NCI-H446 treated with DMSO at 0.1 percent for 48 hours (cell line): ENCODE measurements around the gene CACNA1A.
"Not testable (repeated sequence)": the region's sequence is repeated elsewhere in the genome, so short reads cannot be mapped to it uniquely, and the experiment has no call there.

ENCODE experiments used
- DNase-seq: peaks from one replicate; lab custom pipeline; 2025; lab: John Stamatoyannopoulos, UW

Gene CACNA1A

DNA sequence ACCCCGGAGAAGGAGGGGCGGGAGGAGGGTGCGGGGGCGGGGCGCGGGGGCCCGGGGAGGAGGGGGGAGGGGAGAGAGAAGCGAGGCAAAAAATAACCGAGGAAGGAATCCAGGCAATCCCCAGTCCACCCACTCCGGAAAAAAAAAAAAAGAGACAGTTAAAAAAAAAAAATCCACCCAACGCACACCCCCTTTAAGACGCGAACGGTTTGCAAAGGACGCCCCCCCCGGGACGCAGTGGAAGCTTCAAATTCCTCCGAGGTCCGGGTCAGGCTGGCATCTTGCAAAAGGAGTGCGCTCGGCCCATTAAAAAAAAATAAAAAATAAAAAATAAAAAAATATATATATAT is at the start of gene CACNA1A:
Gene CACNA1A (minus strand): TSS at position 9 of the 350 bp plus-strand sequence. CDS start 255 bp downstream, outside the sequence.
- DNase-seq, result no peak

DNA sequence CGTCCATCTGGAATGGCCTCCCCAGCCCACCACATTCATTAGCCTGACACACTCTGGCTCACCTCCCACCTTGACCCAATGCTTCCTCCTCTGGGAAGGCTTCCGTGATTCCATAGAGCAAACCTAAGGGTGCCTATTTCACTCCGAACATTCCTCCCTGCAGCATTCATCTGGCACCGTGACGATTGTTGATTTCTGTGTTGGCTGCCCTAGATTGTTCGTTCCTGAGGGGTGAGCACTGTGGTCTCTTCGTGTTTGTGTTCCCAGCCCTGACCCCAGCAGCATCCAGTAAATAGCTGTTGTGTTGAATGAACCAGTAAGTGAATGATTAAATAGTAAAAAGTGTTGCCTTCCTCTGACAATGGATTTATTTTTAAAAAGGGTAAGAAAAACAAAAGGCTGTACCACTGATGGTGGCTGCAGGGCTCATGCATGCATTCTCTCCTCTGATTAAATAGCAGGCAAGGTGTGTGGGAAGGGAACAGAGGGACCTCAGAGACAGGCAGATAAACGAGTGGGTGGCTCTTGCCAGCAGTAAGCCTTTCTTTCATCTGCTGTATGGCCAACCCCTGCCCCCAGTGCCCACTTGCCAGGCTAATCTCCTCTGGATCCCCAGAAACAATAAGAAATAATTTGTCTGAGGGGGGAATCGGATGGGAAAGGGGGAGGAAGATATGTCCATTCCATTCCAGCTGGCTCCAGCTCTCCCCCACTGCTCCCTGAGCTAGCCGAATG is 48.4 kb upstream of the CACNA1A start:
- DNase-seq, result no peak

DNA sequence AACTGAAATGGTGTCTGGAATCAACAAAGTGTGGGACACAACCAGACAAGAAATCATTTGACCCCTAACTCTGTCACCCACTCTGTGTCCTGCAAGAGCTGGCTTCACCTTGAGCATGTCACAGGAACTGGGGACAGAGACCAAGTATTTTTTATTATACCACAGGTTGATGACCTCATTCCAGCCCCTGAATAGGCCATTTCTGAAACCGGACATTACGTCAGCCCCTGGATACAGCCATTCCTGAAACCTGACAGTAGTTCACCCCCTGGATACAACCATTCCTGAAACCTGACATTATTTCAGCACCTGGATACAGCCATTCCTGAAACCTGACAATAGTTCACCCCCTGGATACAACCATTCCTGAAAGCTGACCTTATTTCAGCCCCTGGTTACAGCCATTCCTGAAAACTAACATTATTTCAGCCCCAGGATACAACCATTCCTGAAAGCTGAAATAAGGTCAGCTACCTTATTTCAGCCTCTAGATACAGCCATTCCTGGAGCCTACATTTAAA is 47.7 kb upstream of the CACNA1A start:
- no peak for DNase-seq

DNA sequence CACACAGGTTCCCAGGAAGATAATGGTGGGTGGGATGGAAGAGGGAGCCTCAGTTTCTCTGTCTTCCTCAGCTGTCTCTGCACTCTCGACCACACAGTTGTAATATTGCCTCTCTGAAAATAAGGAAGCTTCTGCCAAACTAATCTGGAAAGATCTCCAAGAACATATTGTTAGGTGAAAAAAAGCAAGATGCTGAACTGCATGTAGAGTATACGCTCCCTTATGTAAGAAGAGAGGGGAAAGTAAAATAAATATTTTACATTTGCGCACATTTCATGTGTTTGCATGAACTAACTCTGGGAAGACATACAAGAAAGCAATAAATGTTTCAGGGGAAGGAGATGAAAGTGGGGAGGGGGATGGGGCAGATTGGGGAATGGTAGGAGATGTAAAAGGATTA is 41.9 kb upstream of the CACNA1A start:
- no peak for DNase-seq

DNA sequence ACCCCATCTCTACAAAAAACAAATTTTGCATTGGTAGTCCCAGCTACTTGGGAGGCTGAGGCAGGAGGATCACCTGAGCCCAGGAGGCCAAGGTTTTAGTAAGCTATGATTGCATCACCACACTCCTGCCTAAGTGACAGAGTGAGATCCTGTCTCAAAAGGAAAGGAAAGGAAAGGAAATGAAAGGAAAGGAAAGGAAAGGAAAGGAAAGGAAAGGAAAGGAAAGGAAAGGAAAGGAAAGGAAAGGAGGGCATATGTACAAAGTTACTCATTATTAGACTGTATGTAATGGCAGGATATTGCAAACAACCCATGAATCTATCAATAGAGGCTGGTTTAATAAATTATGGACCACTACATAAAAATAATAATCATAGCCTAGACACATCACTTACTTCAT is 40.8 kb upstream of the CACNA1A start:
- no peak for DNase-seq

DNA sequence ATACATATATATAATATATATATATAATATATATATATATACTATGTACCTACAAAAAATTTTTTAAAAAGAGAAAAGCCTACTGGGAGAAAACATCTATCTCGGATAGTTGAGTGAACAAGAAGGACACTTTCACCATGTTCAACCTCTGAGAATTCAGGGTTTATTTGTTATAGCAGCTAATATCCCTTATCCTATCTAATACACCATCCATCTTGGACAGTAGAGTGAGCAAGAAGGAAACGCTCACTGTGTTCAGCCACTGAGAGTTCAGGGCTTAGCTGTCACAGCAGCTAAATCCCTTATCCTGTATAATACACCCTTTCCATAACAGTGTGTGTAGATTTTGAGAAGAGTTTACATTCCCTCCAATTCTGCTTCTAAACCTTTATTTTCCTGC is 38.1 kb upstream of the CACNA1A start:
- DNase-seq, result no peak

DNA sequence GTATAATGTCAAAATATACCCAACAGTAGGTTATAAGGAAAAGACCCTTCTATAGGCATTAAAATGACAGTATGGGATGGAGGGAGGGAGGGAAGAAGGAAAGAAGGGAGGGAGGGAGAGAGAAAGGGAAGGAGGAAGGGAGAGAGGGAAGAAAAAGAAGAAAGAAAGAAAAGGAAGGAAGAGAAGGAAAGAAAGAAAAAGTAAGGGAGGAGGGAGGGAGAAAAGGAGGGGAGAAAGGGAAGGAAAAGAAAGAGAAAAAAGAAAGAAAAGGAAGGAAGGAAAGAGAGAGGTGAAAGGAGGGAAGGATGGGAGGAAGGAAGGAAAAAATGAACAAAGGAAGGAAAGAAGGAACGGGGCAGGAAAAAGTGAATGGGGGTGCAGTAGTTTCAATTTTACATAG is 35.3 kb upstream of the CACNA1A start:
- no peak for DNase-seq

DNA sequence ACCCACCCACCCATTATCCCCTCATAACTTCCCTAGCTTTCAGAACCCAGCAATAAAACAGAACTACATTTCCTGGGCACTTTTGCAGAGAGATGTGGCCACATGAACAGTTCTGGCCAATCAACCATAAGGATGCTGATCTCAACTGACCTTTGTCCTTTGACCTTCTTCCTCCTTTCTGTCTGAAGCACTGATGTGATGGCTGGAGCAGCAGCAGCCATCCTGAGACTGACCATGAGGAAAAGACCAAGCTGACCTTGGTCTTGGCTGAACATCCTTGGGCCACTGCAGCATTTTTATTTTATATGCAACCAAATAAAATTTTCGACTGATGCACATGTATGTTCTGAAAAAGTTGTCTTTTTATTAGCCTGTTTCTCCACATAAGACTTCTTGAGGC is 33.1 kb upstream of the CACNA1A start:
- DNase-seq, result no peak

DNA sequence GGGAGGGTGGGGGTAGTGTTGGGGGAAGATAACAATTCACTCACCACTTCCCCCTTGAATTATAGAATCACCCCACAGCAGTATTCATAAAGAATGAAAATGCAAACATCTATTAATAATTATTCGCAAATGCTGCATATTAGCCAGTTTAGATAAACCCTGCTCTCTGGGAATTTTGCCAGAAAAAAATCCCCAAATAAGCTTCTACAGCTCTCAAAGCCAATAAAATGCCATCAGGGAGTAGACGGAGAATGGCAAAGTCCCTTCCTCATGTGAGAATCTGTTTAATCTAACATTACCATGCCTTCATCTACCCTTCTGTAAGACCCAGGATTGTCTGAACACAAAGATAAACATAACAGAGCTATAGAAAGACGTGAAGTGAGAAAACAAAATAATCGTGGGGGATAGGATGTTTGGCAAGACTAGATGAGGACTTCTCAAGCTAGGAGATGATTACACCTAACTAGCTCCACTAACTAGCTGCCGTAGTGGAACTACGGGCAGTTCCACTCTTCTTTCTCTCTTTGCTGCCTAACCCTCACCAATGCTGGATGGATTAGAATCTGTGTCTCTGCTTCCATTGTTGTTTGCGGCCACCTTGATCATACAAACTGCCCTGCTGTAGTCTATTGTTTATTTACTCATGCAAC is 32.4 kb upstream of the CACNA1A start:
- no peak for DNase-seq

DNA sequence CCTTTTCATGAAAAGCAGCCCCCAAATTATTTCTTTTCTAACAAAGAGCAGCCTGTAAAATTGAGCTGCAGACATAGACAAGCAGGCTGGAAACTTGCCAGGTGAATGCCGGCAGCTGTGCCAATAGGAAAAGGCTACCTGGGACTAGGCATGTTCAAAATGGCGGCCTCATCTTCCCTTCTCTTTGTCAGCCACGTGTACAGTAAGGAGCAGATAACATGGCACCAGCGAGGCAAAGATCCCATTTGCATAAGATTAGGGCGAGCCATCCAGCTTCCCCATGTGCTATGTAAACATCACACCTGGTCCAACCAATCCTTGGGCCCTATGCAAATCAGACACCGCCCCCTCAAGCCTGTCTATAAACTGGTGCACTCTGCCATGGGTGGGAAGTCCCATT is 31.2 kb upstream of the CACNA1A start:
- no peak for DNase-seq

DNA sequence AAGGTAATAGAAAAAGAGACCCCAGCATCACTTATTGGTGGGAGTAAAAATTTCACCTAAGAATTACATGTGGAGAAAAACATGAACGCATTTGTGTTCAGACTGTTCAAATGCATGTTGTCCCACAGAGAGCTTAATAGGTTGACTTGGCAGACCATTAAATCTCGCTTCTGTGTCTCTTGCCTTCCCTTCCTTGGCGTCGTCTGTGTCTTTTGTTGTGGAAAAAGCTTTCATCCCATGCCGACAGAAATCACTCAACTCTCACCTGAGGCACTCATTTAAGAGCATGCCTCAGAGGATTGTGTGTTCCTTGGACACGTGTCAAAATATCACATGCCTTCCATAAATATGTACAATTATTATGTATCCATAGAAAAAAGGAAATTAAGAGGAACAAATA is 24.4 kb upstream of the CACNA1A start:
- DNase-seq, result no peak

DNA sequence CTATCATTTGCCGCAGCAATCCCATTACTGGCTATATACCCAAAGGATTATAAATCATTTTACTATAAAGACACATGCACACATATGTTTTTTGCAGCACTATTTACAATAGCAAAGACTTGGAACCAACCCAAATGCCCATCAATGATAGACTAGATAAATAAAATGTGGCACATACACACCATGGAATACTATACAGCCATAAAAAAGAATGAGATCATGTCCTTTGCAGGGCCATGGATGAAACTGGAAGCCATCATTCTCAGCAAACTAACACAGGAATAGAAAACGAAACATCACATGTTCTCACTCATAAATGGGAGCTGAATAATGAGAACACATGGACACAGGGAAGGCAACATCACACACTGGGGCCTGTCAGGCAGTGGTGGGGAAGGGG is 23.4 kb upstream of the CACNA1A start:
- not testable (repeated sequence) for DNase-seq

DNA sequence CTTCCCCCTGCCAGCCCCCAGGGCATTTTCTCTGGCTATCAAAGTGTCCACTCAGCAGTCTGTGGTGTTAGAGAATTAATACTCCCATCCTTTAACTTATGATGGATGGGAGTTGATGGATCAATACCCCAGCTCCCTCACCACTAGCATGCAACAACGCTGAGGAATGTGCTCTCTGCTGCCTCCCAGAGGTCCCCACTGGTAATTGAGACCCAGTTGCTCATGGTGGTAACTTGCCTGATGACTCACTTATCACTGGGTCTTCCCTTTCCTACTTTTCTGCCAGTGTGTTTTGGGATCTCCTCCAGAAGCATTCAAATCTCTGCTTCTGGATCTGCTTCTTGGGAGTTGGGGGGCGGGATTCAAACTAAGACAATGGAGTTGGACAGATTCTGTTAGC is 20.3 kb upstream of the CACNA1A start:
- no peak for DNase-seq

DNA sequence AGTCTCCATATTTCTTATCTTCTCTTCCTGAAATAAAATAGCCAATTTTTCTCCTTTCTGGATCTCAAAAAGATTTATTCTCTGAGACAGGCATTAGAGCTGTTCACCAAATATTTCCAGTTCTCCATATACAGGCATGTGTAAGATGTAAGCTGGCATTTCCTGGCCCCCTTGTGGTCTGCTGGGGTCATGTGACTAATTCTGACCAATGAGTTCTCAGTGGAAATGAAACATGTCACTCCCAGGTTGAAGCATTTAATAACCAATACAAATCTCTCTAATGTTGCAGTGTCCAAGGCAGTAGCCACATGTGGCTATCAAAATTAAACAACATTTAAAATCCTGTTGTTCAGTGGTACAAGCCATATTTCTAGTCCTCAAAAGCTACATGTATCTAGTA is 14.8 kb upstream of the CACNA1A start:
- DNase-seq, result no peak

DNA sequence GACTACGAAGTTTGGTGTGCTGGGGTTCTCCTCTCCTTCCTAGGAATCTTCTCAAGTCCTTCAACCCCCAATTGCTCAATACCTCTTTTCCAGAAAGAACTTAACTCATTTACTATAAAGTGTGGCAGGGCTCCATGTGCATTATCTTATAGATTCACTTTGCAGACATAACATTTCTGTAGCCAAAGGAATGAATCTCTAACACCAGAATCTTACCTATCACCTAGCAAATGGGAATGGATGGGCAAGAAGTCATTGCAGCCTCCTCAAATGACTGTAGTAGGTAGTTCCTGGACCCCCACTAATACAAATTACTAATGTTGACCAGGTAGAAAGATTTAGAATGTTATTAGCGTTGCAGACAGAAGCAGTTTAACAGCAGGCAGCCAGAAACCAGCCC is 5.7 kb upstream of the CACNA1A start:
- no peak for DNase-seq

DNA sequence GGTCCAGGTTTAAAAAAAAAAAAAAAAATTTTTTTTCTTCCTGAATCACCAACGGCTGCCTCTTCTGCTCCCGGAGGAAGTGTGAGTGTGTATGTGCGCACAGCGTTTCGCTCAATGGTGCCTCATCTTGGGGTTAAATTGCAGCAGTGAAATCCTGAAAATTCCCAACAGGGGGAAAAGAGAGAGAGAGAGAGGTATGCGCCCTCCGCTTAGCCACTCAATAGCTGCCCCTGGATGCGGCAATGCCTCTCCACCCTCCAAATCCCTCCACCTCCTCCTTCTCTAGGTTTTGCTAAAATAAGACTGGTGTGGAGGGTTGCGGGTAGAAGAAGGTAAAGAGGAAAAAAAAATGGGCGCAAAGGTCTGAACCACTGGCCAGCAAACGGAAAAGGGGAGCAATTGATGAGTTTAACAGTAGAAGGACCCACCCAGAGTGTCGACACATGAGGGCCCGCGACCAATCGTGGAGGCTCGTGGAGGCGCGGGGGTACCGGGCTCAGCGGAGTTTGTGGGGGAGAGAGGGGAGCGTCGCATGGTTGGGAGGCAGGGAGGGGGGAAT is 853 bp upstream of the CACNA1A start:
- DNase-seq, result no peak

DNA sequence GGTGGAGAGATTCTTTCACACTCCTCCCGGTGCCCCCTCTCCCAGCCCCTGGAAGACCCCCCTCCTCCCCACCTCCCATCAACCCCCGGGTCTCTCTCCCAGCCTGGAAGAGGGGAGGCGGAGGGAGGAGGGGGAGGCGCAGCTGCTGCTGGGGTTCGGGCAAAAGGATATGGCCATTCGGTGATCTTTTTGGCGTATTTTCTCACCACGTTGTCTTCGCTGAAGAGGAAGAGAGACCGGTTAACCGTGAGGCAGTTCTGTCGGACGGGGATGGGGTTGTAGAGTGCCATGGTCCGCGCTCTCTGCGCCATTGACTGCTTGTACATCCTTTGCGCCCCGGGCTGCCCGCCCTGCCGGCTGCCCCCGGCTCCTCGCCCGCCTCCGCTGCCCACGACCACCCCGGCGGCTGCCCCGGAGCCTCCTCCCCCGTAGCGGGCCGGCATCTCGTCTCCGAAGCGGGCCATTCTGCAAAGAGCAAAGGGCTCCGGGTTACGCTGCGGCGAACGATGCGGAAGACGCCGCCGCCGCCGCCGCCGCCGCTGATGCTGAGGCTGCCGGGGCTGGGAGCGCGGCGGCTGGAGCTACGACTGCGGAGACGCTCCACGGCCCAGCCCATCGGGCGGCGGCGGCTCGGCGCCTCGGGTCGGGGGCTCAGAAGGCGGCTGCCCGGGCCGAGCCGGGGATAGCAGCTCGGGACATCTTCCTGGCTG is 363 bp downstream of the CACNA1A start:
- no peak for DNase-seq

DNA sequence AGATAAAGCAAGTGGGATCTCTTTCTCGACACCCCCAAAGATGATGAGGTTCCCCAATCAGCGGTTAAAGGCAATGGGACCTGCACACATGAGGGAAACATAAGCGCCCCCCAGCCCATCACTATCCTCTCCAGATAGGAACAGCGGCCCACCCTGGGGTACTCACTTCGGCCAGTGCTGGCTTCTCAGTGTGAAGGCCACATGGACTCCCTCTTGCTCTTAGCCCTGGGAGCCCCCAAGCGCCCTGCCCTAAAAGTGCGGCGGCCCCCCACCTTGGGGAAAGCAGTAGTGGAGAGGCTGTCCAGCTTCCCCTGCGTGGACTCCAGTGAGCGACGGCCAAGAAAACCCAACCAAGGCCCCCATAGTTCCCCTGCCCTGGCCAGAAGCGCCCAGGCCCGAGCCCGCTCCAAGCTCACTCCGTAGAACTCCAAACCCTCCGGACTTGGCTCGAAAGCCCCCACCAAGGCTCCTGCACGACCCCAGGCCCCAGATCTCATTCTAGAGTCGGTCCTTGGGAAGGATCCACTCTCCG is 1.0 kb downstream of the CACNA1A start:
- no peak for DNase-seq

DNA sequence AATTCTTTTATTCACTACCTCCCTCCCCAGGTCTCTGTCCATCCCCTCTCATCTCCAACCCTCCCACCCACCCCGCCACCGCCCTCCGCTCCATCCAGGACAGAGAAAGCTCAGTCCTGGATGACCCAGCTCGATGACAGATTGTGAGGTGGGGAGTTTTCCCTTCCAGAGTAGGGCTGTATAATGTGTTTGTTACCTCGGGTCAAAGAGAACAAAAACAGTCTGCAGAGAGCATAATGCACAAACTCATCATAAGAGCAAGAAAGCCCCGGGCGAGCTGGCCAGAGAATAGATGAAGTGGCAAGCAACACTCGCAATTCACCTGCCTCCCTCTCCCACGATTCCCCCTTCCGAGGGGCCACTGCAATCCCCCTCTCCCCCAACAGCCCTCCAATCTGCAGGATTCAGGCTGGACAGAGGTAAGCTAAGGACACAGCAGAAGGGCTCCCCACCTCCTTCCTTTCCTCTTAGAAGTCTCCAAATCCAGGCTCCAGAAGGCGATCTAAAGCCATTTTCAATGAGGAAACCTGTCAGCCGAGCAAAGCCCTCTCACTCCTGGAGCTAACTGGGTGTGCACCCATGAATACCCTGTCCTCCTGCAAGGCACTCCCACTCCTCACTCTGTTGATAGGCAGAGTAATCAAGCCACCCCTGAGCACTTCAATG is 2.6 kb downstream of the CACNA1A start:
- DNase-seq, result no peak

DNA sequence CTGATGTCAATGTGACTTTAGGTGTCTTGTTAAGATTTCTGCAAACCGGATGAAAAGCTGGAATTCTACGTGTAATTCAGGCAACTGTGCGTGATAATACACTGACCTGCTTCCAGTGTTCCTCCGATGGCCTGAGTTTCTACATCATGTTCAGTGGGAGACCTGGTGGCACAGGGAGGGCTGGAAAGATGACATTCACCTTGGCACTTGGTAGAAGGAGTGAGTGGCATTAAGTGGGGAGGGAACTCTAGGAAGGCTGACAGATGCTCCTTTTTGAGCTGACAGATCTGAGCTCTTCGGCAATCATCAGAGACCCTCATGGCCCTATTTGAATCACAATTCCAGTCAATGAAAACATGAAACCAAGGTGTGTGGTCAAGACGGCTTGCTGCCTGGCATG is 4.0 kb downstream of the CACNA1A start:
- no peak for DNase-seq

DNA sequence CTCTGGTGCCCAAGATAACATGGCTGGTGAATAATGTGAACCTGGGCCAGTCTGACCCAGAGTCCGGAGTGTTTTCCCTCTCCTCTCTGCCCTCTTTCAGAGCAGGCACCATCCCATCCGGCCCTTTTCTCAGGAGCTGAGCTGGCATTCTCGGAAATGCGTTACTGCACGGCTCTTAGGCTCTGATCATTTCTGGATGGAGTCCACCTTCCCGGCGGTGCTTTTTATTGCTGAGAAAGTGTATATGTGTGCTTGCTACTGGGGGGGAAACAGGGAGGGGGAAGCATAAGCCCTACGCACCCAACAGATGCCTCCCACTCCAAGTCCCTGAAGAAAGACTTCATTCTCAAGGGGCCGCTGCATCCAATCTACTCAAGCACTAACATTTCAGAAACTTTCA is 6.6 kb downstream of the CACNA1A start:
- DNase-seq, result no peak
